GM12873 (cell line): Measurements from ENCODE around the gene PCAT7.

ENCODE experiments used
- CTCF ChIP-seq: IDR thresholded peaks from 2 replicates; pipeline ENCODE4 v1.5.1; 2012; ENCODE audit warnings: low read depth, mild to moderate bottlenecking, moderate library complexity, low read length, control low read depth; ENCODE audit not compliant: insufficient read depth; ENCODE audit errors: missing control alignments

PCAT7 gene

GRCh38 chr9:94538908-94539307, 16.0 kb upstream of the PCAT7 start:
- TF ChIP-seq CTCF, result no peak

GRCh38 chr9:94545940-94546339, 8.9 kb upstream of the PCAT7 start:
- TF ChIP-seq CTCF, result no peak

- peak; percentile 14 for TF ChIP-seq CTCF
These were observed 1.6 kb upstream of the PCAT7 start for GRCh38 chr9:94553029-94553938.

- no peak for TF ChIP-seq CTCF
These were observed 825 bp upstream of the PCAT7 start for GRCh38 chr9:94554078-94554438.

- no peak for TF ChIP-seq CTCF
These were observed 2.5 kb downstream of the PCAT7 start for GRCh38 chr9:94557376-94557775.

- no peak for TF ChIP-seq CTCF
These were observed 5.4 kb downstream of the PCAT7 start for GRCh38 chr9:94560237-94560636.

- TF ChIP-seq CTCF, result no peak
These were observed 8.7 kb downstream of the PCAT7 start for GRCh38 chr9:94563548-94563947.
